Fibroblast of lung (primary cell): Measurements from ENCODE around the gene DIAPH1. TPM values are rescaled to one million over a fixed set of nuclear protein-coding genes. Genes with fewer than 3 reads are reported as not detected.

Experiments used
- DNase-seq, 2 donors: peaks; one replicate each; pipeline versions ENCODE4 v3.0.0 to v3.0.0-alpha.2; 2010; ENCODE audit warnings: low read depth in 2 of 2
- H2AFZ ChIP-seq: 2 replicates; pipeline ENCODE4 v1.5.1; 2012; ENCODE audit warnings: low read length, control low read depth, inconsistent platforms
- H3K27ac ChIP-seq: 2 replicates; pipeline ENCODE4 v1.5.1; 2011; ENCODE audit warnings: low read length, control low read depth; ENCODE audit not compliant: insufficient read depth
- H3K27me3 ChIP-seq: 2 replicates; pipeline ENCODE4 v1.5.1; 2011; ENCODE audit warnings: mild to moderate bottlenecking, low read length; ENCODE audit not compliant: control insufficient read depth, insufficient read depth
- H3K36me3 ChIP-seq: 2 replicates; pipeline ENCODE4 v1.5.1; 2011; ENCODE audit warnings: low read length; ENCODE audit not compliant: control insufficient read depth, insufficient read depth
- H3K4me1 ChIP-seq: 2 replicates; pipeline ENCODE4 v1.5.1; 2011; ENCODE audit warnings: low read length; ENCODE audit not compliant: control insufficient read depth, insufficient read depth; ENCODE audit errors: extremely low read depth
- H3K4me2 ChIP-seq: 2 replicates; pipeline ENCODE4 v1.5.1; 2011; ENCODE audit warnings: low read length, control low read depth; ENCODE audit not compliant: insufficient read depth; ENCODE audit errors: extremely low read depth
- H3K4me3 ChIP-seq, 4 experiments: fragments of 200-600 bp in 1 of 4; sonication (generic) in 1 of 4; replicated peaks in 1 of 4; 2 replicates each; pipeline ENCODE4 v1.5.1; 2011 to 2016; ENCODE audit warnings: low read length in 4 of 4, low read depth in 3 of 4, mild to moderate bottlenecking in 3 of 4, control low read depth in 2 of 4, inconsistent platforms in 1 of 4, mixed read lengths in 1 of 4; ENCODE audit not compliant: insufficient read depth in 1 of 4; ENCODE audit errors: control extremely low read depth in 1 of 4
- H3K79me2 ChIP-seq: 2 replicates; pipeline ENCODE4 v1.5.1; 2012; ENCODE audit warnings: mild to moderate bottlenecking, low read length, inconsistent platforms; ENCODE audit not compliant: control insufficient read depth, insufficient read depth
- H3K9ac ChIP-seq: 2 replicates; pipeline ENCODE4 v1.5.1; 2011; ENCODE audit warnings: mild to moderate bottlenecking, low read length, control low read depth; ENCODE audit not compliant: insufficient read depth
- H3K9me3 ChIP-seq: 2 replicates; pipeline ENCODE4 v1.5.1; 2012; ENCODE audit warnings: low read depth, low read length; ENCODE audit not compliant: control insufficient read depth, insufficient read depth
- H4K20me1 ChIP-seq: 2 replicates; pipeline ENCODE4 v1.5.1; 2011; ENCODE audit warnings: low read length; ENCODE audit not compliant: control insufficient read depth, insufficient read depth; ENCODE audit errors: extremely low read depth
- CTCF ChIP-seq, 2 donors: IDR thresholded peaks in 1 of 2; conservative IDR thresholded peaks in 1 of 2; 1 replicate in 1 of 2; 2 replicates in 1 of 2; pipeline ENCODE4 v1.5.1; 2011 to 2012; ENCODE audit warnings: low read length in 2 of 2, control low read depth in 1 of 2, inconsistent platforms in 1 of 2, low read depth in 1 of 2, mild to moderate bottlenecking in 1 of 2
- EZH2 ChIP-seq: IDR thresholded peaks from 2 replicates; pipeline ENCODE4 v1.5.1; 2012; ENCODE audit warnings: low read length, control low read depth, mild to moderate bottlenecking; ENCODE audit errors: missing control alignments
- polyA plus RNA-seq, 2 donors: library from polyadenylated mRNA; depleted of rRNA in 1 of 2; stranded (reverse) in 1 of 2; unstranded in 1 of 2; fragments of >200 nt; gene quantifications; 2 replicates each; pipeline ENCODE4 v1.2.1, GENCODE V29; 2011 to 2012; ENCODE audit warnings: missing spikeins in 1 of 2
- total RNA-seq: library from RNA; depleted of rRNA; stranded (reverse); fragments of >200 nt; gene quantifications from 2 replicates; pipeline ENCODE4 v1.2.1, GENCODE V29; 2014

Gene DIAPH1
- total and polyA plus RNA-seq, 2 donors (not counting 1 experiment from before 2014, with no cell fraction given), result 21.1 to 30.9 TPM

GRCh38 chr5:141484310-141484640 lies 134.5 kb downstream of the DIAPH1 start:
- no peak overlapping the region for H3K9ac ChIP-seq
- H3K4me3 ChIP-seq, result peak overlapping the region in 3 of 4 experiments; percentile 16 to 46 (median 35)
- no peak for DNase-seq
- no peak for TF ChIP-seq EZH2
- TF ChIP-seq CTCF (conservative IDR thresholded peaks at IDR 0.05 in 1 of 2, IDR thresholded peaks at IDR 0.05 in 1 of 2; ENCODE audit: low read depth in 1 of 2, low read length in 2 of 2), result no peak
- no peak overlapping the region for H3K27ac ChIP-seq
- peaks cover 3% of the 10 kb centered on the region for H4K20me1 ChIP-seq
- no peaks in the 10 kb centered on the region for H3K9me3 ChIP-seq
- no peaks in the 10 kb centered on the region for H3K27me3 ChIP-seq
- peaks cover 27% of the 10 kb centered on the region for H3K4me1 ChIP-seq
- H3K36me3 ChIP-seq, result peaks cover 12% of the 10 kb centered on the region
- no peak overlapping the region for H2AFZ ChIP-seq
- peaks cover 41% of the 10 kb centered on the region for H3K79me2 ChIP-seq
- H3K4me2 ChIP-seq, result peak overlapping the region; percentile 79

- peaks cover 42% of the 10 kb centered on the region for H3K79me2 ChIP-seq
- no peak overlapping the region for H2AFZ ChIP-seq
- H3K27me3 ChIP-seq, result no peaks in the 10 kb centered on the region
- peaks cover 3% of the 10 kb centered on the region for H4K20me1 ChIP-seq
- no peak for DNase-seq
- peaks cover 25% of the 10 kb centered on the region for H3K4me1 ChIP-seq
- TF ChIP-seq CTCF (conservative IDR thresholded peaks at IDR 0.05 in 1 of 2, IDR thresholded peaks at IDR 0.05 in 1 of 2; ENCODE audit: low read depth in 1 of 2, low read length in 2 of 2), result no peak
- no peak for TF ChIP-seq EZH2
- H3K27ac ChIP-seq, result no peak overlapping the region
- peak overlapping the region; percentile 79 for H3K4me2 ChIP-seq
- peak overlapping the region in 2 of 4 experiments; percentile 35 to 46 for H3K4me3 ChIP-seq
- H3K9ac ChIP-seq, result no peak overlapping the region
- H3K36me3 ChIP-seq, result peaks cover 12% of the 10 kb centered on the region
- H3K9me3 ChIP-seq, result no peaks in the 10 kb centered on the region
Observed at GRCh38 chr5:141483902-141484301, 134.9 kb downstream of the DIAPH1 start.

- H3K79me2 ChIP-seq, result peaks cover 37% of the 10 kb centered on the region
- no peak overlapping the region for H2AFZ ChIP-seq
- H3K4me3 ChIP-seq, result peak overlapping the region in 2 of 4 experiments; percentile 88 to 95
- no peaks in the 10 kb centered on the region for H3K9me3 ChIP-seq
- no peak overlapping the region for H3K9ac ChIP-seq
- DNase-seq, result peak in 1 of 2 donors; percentile 49
- H3K27ac ChIP-seq, result no peak overlapping the region
- H3K4me2 ChIP-seq, result peak overlapping the region; percentile 73
- TF ChIP-seq CTCF (conservative IDR thresholded peaks at IDR 0.05 in 1 of 2, IDR thresholded peaks at IDR 0.05 in 1 of 2; ENCODE audit: low read depth in 1 of 2, low read length in 2 of 2), result no peak
- no peak for TF ChIP-seq EZH2
- H3K36me3 ChIP-seq, result peaks cover 1% of the 10 kb centered on the region
- no peaks in the 10 kb centered on the region for H3K27me3 ChIP-seq
- H3K4me1 ChIP-seq, result peaks cover 22% of the 10 kb centered on the region
- peaks cover 3% of the 10 kb centered on the region for H4K20me1 ChIP-seq
Observed at GRCh38 chr5:141479776-141480175, 139.0 kb downstream of the DIAPH1 start.
